ENCODE results near the gene DDX43. TPM values are rescaled to one million over a fixed set of nuclear protein-coding genes. Genes with fewer than 3 reads are reported as not detected.

DDX43 gene
- total and polyA plus RNA-seq, 4 donors: 0.13 to 0.75 (median 0.22) TPM

DNA sequence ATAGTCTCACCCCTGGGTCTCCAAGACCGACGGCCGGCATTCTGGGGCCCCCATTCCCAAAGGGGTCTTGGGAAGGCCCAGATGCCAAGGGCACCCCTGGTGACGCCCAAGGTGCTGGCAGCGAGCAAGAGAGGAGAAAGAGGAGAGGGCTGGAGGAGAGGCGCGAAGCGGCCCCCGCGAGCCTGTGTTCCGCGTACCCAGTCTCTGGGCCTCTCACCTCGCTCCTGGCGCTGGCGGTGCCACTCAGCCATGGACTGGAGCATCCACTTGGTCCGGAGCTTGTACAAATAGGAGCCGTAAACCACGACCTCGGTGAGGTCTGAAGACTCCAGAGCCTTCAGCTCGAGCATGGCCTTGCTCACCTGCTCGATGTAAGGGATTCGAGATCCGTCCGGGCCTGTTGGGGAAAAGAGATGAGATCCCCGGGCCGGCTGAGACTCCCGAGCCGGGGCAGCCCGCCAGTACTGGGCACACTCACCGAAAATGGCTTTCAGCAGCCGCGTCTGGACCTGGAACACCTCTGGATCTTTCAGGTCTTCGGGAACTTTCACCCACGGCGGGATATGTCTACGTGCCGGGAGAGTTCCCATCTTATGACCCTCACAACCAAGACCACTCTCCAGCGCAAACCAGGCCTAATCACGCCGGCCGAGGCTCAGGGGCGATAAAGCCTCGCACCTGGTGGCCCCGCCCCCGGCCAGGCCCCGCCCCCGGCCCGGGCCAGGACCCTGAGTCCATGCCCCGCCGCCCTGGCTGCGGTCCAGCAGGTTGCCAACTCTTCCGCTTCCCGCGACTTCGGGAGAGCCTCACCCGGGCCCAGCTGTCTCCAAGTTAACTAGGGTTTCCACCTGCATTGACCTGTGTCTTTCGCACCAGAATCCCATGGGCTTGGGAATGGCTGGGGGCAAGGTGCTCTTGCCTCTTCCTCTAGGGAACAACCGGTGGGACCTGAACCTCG lies 40.7 kb upstream of the DDX43 start, which contains the start of gene DPPA5:
Gene DPPA5, minus strand, starts transcription at position 641 of the 958 bp plus-strand sequence. Its CDS starts 51 bp downstream, at position 590.
- H3K4me1 ChIP-seq (ENCODE audit: control insufficient read depth in 4 of 4, insufficient read depth in 4 of 4, low read length in 3 of 4): no peaks in the 10 kb centered on the region
- H3K27ac ChIP-seq (ENCODE audit: low read depth in 1 of 2, low read length in 2 of 2): no peak within 1 kb of the TSS
- DNase-seq (ENCODE audit: low spot score): no peak
- TF ChIP-seq, protein P1, sequence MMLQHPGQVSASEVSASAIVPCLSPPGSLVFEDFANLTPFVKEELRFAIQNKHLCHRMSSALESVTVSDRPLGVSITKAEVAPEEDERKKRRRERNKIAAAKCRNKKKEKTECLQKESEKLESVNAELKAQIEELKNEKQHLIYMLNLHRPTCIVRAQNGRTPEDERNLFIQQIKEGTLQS (IDR thresholded peaks at IDR 0.05): no peak
- TF ChIP-seq HNF4G (IDR thresholded peaks at IDR 0.05) (no peak), NR2F2 (IDR thresholded peaks at IDR 0.05) (no peak), YY1 (IDR thresholded peaks at IDR 0.05) (no peak), SP1 (IDR thresholded peaks at IDR 0.05) (no peak), TAF1 (conservative IDR thresholded peaks at IDR 0.05) (no peak), RXRA (IDR thresholded peaks at IDR 0.05) (no peak)
- TF ChIP-seq, protein P2, sequence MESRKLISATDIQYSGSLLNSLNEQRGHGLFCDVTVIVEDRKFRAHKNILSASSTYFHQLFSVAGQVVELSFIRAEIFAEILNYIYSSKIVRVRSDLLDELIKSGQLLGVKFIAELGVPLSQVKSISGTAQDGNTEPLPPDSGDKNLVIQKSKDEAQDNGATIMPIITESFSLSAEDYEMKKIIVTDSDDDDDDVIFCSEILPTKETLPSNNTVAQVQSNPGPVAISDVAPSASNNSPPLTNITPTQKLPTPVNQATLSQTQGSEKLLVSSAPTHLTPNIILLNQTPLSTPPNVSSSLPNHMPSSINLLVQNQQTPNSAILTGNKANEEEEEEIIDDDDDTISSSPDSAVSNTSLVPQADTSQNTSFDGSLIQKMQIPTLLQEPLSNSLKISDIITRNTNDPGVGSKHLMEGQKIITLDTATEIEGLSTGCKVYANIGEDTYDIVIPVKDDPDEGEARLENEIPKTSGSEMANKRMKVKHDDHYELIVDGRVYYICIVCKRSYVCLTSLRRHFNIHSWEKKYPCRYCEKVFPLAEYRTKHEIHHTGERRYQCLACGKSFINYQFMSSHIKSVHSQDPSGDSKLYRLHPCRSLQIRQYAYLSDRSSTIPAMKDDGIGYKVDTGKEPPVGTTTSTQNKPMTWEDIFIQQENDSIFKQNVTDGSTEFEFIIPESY (IDR thresholded peaks at IDR 0.05): no peak
- H3K9ac ChIP-seq (ENCODE audit: low read depth in 1 of 2, low read length in 2 of 2): no peak within 1 kb of the TSS
- no peak within 1 kb of the TSS for H3K4me3 ChIP-seq (ENCODE audit: low read depth in 1 of 3, low read length in 3 of 3)
- H3K36me3 ChIP-seq (ENCODE audit: control insufficient read depth in 4 of 4, insufficient read depth in 3 of 4, low read depth in 1 of 4, low read length in 3 of 4): no peaks in the 10 kb centered on the region
- H3K9me3 ChIP-seq (ENCODE audit: control insufficient read depth in 4 of 4, low read length in 3 of 4): no peaks in the 10 kb centered on the region
- WGBS: 73% methylated on average over 59 of the region's 59 CpGs
- H3K27me3 ChIP-seq (ENCODE audit: control insufficient read depth in 4 of 4, insufficient read depth in 4 of 4, low read length in 3 of 4): peaks cover 0 to 8% (median 2%) of the 10 kb centered on the region in 4 donors

DNA sequence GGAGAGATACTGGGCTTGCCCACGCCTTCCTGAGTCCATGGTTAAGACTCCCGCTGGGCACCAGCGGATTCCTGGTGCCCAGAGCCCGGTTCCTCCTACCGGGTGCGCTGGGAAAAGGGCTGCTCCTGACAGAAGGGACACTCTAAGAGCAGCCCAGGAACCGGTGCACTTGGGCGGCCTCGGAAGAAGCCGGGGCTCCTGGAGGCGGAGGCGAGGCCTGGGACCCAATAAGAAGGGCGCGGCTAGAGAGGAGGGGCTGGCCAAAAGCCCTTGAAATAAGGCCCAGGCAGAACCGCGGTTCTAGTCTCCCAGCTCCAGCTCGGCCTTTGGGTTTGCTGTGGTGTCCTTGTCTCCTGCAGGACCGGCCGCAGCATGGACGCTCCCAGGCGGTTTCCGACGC lies 32.3 kb upstream of the DDX43 start, which contains the start of gene KHDC3L:
Gene KHDC3L, plus strand, starts transcription at position 301 of the 400 bp plus-strand sequence. Its CDS starts 72 bp downstream, at position 373.
- H3K4me3 ChIP-seq (ENCODE audit: low read depth in 1 of 3, low read length in 3 of 3): no peak within 1 kb of the TSS
- no peak within 1 kb of the TSS for H3K9ac ChIP-seq (ENCODE audit: low read depth in 1 of 2, low read length in 2 of 2)
- H3K9me3 ChIP-seq (ENCODE audit: control insufficient read depth in 4 of 4, low read length in 3 of 4): no peaks in the 10 kb centered on the region
- no peaks in the 10 kb centered on the region for H3K4me1 ChIP-seq (ENCODE audit: control insufficient read depth in 4 of 4, insufficient read depth in 4 of 4, low read length in 3 of 4)
- no peak within 1 kb of the TSS for H3K27ac ChIP-seq (ENCODE audit: low read depth in 1 of 2, low read length in 2 of 2)
- no peak for TF ChIP-seq SP1 (IDR thresholded peaks at IDR 0.05)
- TF ChIP-seq RXRA (IDR thresholded peaks at IDR 0.05): no peak
- TF ChIP-seq, protein P3, sequence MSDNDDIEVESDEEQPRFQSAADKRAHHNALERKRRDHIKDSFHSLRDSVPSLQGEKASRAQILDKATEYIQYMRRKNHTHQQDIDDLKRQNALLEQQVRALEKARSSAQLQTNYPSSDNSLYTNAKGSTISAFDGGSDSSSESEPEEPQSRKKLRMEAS (IDR thresholded peaks at IDR 0.05): no peak
- TF ChIP-seq, protein P2 (IDR thresholded peaks at IDR 0.05): no peak
- no peak for TF ChIP-seq YY1 (IDR thresholded peaks at IDR 0.05)
- TF ChIP-seq, protein P1 (IDR thresholded peaks at IDR 0.05): no peak
- TF ChIP-seq HNF4A (conservative IDR thresholded peaks at IDR 0.05): no peak
- TF ChIP-seq FOXA1 (IDR thresholded peaks at IDR 0.05): no peak
- no peak for TF ChIP-seq FOXA2 (IDR thresholded peaks at IDR 0.05)
- no peak for TF ChIP-seq HNF4G (IDR thresholded peaks at IDR 0.05)
- no peak for TF ChIP-seq NR2F2 (IDR thresholded peaks at IDR 0.05)
- TF ChIP-seq, protein P4, sequence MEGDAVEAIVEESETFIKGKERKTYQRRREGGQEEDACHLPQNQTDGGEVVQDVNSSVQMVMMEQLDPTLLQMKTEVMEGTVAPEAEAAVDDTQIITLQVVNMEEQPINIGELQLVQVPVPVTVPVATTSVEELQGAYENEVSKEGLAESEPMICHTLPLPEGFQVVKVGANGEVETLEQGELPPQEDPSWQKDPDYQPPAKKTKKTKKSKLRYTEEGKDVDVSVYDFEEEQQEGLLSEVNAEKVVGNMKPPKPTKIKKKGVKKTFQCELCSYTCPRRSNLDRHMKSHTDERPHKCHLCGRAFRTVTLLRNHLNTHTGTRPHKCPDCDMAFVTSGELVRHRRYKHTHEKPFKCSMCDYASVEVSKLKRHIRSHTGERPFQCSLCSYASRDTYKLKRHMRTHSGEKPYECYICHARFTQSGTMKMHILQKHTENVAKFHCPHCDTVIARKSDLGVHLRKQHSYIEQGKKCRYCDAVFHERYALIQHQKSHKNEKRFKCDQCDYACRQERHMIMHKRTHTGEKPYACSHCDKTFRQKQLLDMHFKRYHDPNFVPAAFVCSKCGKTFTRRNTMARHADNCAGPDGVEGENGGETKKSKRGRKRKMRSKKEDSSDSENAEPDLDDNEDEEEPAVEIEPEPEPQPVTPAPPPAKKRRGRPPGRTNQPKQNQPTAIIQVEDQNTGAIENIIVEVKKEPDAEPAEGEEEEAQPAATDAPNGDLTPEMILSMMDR (IDR thresholded peaks at IDR 0.05; ENCODE audit: low read depth, low read length, missing input control): no peak
- TF ChIP-seq GABPA (IDR thresholded peaks at IDR 0.05 in 1 of 2, conservative IDR thresholded peaks at IDR 0.05 in 1 of 2): no peak
- TF ChIP-seq TAF1 (conservative IDR thresholded peaks at IDR 0.05): no peak
- TF ChIP-seq RAD21 (IDR thresholded peaks at IDR 0.05): no peak
- no peak for TF ChIP-seq EGR1 (IDR thresholded peaks at IDR 0.05; ENCODE audit: low read depth in 2 of 2)
- TF ChIP-seq, protein P5, sequence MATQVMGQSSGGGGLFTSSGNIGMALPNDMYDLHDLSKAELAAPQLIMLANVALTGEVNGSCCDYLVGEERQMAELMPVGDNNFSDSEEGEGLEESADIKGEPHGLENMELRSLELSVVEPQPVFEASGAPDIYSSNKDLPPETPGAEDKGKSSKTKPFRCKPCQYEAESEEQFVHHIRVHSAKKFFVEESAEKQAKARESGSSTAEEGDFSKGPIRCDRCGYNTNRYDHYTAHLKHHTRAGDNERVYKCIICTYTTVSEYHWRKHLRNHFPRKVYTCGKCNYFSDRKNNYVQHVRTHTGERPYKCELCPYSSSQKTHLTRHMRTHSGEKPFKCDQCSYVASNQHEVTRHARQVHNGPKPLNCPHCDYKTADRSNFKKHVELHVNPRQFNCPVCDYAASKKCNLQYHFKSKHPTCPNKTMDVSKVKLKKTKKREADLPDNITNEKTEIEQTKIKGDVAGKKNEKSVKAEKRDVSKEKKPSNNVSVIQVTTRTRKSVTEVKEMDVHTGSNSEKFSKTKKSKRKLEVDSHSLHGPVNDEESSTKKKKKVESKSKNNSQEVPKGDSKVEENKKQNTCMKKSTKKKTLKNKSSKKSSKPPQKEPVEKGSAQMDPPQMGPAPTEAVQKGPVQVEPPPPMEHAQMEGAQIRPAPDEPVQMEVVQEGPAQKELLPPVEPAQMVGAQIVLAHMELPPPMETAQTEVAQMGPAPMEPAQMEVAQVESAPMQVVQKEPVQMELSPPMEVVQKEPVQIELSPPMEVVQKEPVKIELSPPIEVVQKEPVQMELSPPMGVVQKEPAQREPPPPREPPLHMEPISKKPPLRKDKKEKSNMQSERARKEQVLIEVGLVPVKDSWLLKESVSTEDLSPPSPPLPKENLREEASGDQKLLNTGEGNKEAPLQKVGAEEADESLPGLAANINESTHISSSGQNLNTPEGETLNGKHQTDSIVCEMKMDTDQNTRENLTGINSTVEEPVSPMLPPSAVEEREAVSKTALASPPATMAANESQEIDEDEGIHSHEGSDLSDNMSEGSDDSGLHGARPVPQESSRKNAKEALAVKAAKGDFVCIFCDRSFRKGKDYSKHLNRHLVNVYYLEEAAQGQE (IDR thresholded peaks at IDR 0.05): no peak
- no peaks in the 10 kb centered on the region for H3K27me3 ChIP-seq (ENCODE audit: control insufficient read depth in 4 of 4, insufficient read depth in 4 of 4, low read length in 3 of 4)
- DNase-seq (ENCODE audit: low spot score): no peak
- no peaks in the 10 kb centered on the region for H3K36me3 ChIP-seq (ENCODE audit: control insufficient read depth in 4 of 4, insufficient read depth in 3 of 4, low read depth in 1 of 4, low read length in 3 of 4)
- 81% methylated on average over 23 of the region's 23 CpGs for WGBS

Measured in liver (tissue), 9 donors.